OCI-LY7 (cell line): ENCODE results near the gene TNIK. TPM values are rescaled to one million over a fixed set of nuclear protein-coding genes. Genes with fewer than 3 reads are reported as not detected.

Experiments
- BruUV-seq: library from RNA; stranded (reverse); fragments of 400-500 nt; replicated peaks from 2 replicates; lab custom pipeline; 2021; lab: Mats Ljungman, UMichigan
- CTCF ChIA-PET: fragments of 300-600 bp; sonication (Branson Sonifier 250); formaldehyde crosslinking; loops from one replicate; lab custom pipeline; 2022; ENCODE audit warnings: antibody characterized with exemption; ENCODE audit not compliant: unreplicated experiment; lab: Charles Lee
- POLR2A ChIA-PET: fragments of 300-600 bp; sonication (Branson Sonifier 250); formaldehyde crosslinking; loops from one replicate; lab custom pipeline; 2022; ENCODE audit warnings: antibody characterized with exemption; lab: Charles Lee
- DNase-seq: peaks from one replicate; pipeline ENCODE4 v3.0.0-alpha.2; 2015; ENCODE audit warnings: low spot score
- H2AFZ ChIP-seq: fragments of 200-600 bp; sonication (generic), shearing (Covaris generic); 2 replicates; pipeline ENCODE4 v1.6.1; 2014; ENCODE audit warnings: mild to moderate bottlenecking, antibody characterized with exemption, low read length, moderate library complexity
- H3K27ac ChIP-seq: fragments of 200-600 bp; sonication (generic); 2 replicates; pipeline ENCODE4 v1.5.1; 2014; ENCODE audit warnings: mixed run types, low read depth, mild to moderate bottlenecking, moderate library complexity, low read length, inconsistent platforms; ENCODE audit not compliant: poor library complexity, severe bottlenecking
- H3K36me3 ChIP-seq: fragments of 200-600 bp; sonication (generic); 2 replicates; pipeline ENCODE4 v1.6.1; 2014; ENCODE audit warnings: mild to moderate bottlenecking, antibody characterized with exemption, low read length, moderate library complexity, mixed read lengths; ENCODE audit not compliant: insufficient read depth
- H3K4me1 ChIP-seq: fragments of 200-600 bp; sonication (generic); 2 replicates; pipeline ENCODE4 v1.5.1; 2014; ENCODE audit warnings: mild to moderate bottlenecking, low read length; ENCODE audit not compliant: insufficient read depth, poor library complexity, severe bottlenecking
- H3K4me2 ChIP-seq: fragments of 200-600 bp; sonication (generic); 2 replicates; pipeline ENCODE4 v1.6.1; 2014; ENCODE audit warnings: mild to moderate bottlenecking, low read length
- H3K4me3 ChIP-seq: fragments of 200-600 bp; sonication (generic); 2 replicates; pipeline ENCODE4 v1.5.1; 2014; ENCODE audit warnings: mild to moderate bottlenecking, low read depth, low read length; ENCODE audit not compliant: poor library complexity, severe bottlenecking
- H3K79me2 ChIP-seq: fragments of 200-600 bp; sonication (generic); 2 replicates; pipeline ENCODE4 v1.6.1; 2016; ENCODE audit warnings: low read depth, mild to moderate bottlenecking, low read length, moderate library complexity, mixed read lengths; ENCODE audit not compliant: insufficient read depth
- H3K9me2 ChIP-seq: fragments of 200-600 bp; sonication (generic); 2 replicates; pipeline ENCODE4 v1.6.1; 2016; ENCODE audit warnings: mild to moderate bottlenecking, low read length, mixed read lengths; ENCODE audit not compliant: insufficient read depth
- H3K9me3 ChIP-seq: fragments of 200-600 bp; sonication (generic); 2 replicates; pipeline ENCODE4 v1.6.1; 2014; ENCODE audit warnings: mild to moderate bottlenecking, mixed run types, low read length, mixed read lengths
- H4K20me1 ChIP-seq: fragments of 200-600 bp; sonication (generic); 2 replicates; pipeline ENCODE4 v1.6.1; 2014; ENCODE audit warnings: mild to moderate bottlenecking, antibody characterized with exemption, low read length, moderate library complexity, mixed read lengths; ENCODE audit not compliant: insufficient read depth
- CTCF ChIP-seq: fragments of 200-600 bp; sonication (generic); conservative IDR thresholded peaks from 2 replicates; pipeline ENCODE4 v1.5.1; 2014; ENCODE audit warnings: mild to moderate bottlenecking, antibody characterized with exemption, low read length, moderate library complexity, mixed read lengths
- EZH2phosphoT487 ChIP-seq: fragments of 200-600 bp; sonication (generic); IDR thresholded peaks from 2 replicates; pipeline ENCODE4 v1.6.1; 2018; ENCODE audit warnings: low read depth, borderline replicate concordance, mild to moderate bottlenecking, mixed run types, antibody characterized with exemption, low read length, moderate library complexity, mixed read lengths
- intact Hi-C: fragments of 100-400 bp; cut with micrococcal nuclease; formaldehyde crosslinking; loops from one replicate; pipeline ENCODE4 v1.10.0; 2022; ENCODE audit not compliant: unreplicated experiment
- total RNA-seq, 2 experiments: library from RNA; depleted of rRNA in 1 of 2; stranded (reverse); fragments of >200 nt in 1 of 2; shearing (Covaris generic) in 1 of 2; gene quantifications; 2 replicates each; pipeline ENCODE4 v1.2.3, GENCODE V29; 2014 to 2022

The TNIK gene
- total RNA-seq, 2 experiments from 2014 or later, result not detected

DNA sequence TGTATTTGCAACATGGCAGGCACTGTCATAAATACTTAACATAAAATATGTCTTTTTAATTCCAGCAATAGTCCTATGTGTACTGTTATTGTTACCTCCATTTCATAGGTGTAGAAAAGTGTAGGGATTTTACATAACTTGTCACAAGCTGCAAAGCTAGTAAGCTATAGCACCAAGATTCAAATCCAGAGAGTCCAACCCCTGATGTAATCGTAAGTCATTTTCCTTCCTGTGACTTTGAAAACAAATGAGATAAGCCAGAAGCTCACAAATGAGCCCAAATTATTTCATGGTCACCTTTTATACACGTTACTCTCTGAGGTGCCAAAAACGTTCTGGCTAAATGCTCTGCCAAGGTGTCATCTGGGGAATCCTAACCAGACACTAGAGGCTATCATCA lies 23.8 kb downstream of the TNIK start:
- Histone ChIP-seq H2AFZ (no peak overlapping the region), H3K9me2 (no peaks in the 10 kb centered on the region), H3K36me3 (no peaks in the 10 kb centered on the region), H3K27ac (no peak overlapping the region), H3K4me2 (no peak overlapping the region), H3K79me2 (no peaks in the 10 kb centered on the region), H4K20me1 (no peaks in the 10 kb centered on the region), H3K4me1 (no peaks in the 10 kb centered on the region), H3K4me3 (no peak overlapping the region), H3K9me3 (no peaks in the 10 kb centered on the region)
- intact Hi-C loops, result no loop called here
- CTCF ChIA-PET, result no interaction called here
- no peak for TF ChIP-seq EZH2phosphoT487
- no peak for TF ChIP-seq CTCF
- POLR2A ChIA-PET, result no interaction called here
- no peak for DNase-seq
- BruUV-seq, result no TSS peak

GRCh38 chr3:171435757-171436156 lies 24.4 kb downstream of the TNIK start:
- BruUV-seq, result no TSS peak
- CTCF ChIA-PET, result no interaction called here
- H3K4me1 ChIP-seq, result no peaks in the 10 kb centered on the region

More at GRCh38 chr3:171435757-171436156, 24.4 kb downstream of the TNIK start:
- DNase-seq, result no peak
- Histone ChIP-seq H3K36me3 (no peaks in the 10 kb centered on the region), H3K9me3 (no peaks in the 10 kb centered on the region), H3K27ac (no peak overlapping the region), H3K4me2 (no peak overlapping the region), H2AFZ (no peak overlapping the region), H4K20me1 (no peaks in the 10 kb centered on the region), H3K79me2 (no peaks in the 10 kb centered on the region), H3K9me2 (no peaks in the 10 kb centered on the region), H3K4me3 (no peak overlapping the region)
- TF ChIP-seq CTCF, result no peak
- TF ChIP-seq EZH2phosphoT487, result no peak
- POLR2A ChIA-PET, result no interaction called here
- intact Hi-C loops, result no loop called here
